ENCODE data around the gene CEACAM20.
"Not testable (repeated sequence)": the region's sequence is repeated elsewhere in the genome, so short reads cannot be mapped to it uniquely, and the experiment has no call there.

Gene CEACAM20

DNA sequence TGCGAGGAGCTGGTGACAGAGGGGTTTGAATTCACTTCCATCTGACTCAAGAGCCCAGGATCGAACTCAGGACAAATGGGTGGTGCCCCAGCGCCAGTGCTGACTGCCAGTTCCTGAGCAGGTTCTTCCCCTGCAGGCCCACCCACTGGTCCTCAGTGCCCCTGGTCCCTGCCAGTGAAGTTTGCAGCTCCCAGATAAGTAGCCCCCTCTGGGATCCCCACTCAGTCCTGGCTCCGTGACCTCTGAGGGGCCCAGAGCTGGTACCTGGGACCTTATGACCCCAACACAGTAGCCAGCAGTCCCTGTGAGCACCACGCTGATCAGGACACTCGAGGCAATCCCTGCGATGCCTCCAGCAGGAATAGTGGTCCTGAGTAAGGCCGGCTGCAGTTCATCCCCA lies 11.3 kb upstream of the CEACAM20 start:
- POLR2A ChIA-PET, result no interaction called here
- no peak for DNase-seq (ENCODE audit: extremely low spot score)
- TF ChIP-seq ELF4 (IDR thresholded peaks at IDR 0.05) (no peak), HDGF (IDR thresholded peaks at IDR 0.05; ENCODE audit: borderline replicate concordance) (no peak), FOXA1 (IDR thresholded peaks at IDR 0.05) (no peak), ZNF384 (IDR thresholded peaks at IDR 0.05) (no peak), FOXK2 (IDR thresholded peaks at IDR 0.05) (no peak), SP1 (IDR thresholded peaks at IDR 0.05) (no peak), LEF1 (IDR thresholded peaks at IDR 0.05; ENCODE audit: borderline replicate concordance) (no peak), SUZ12 (IDR thresholded peaks at IDR 0.05) (no peak), FOXM1 (IDR thresholded peaks at IDR 0.05; ENCODE audit: borderline replicate concordance) (no peak), ARNT (IDR thresholded peaks at IDR 0.05) (no peak), TARDBP (IDR thresholded peaks at IDR 0.05) (no peak), NFRKB (IDR thresholded peaks at IDR 0.05) (no peak), BHLHE40 (IDR thresholded peaks at IDR 0.05; ENCODE audit: borderline replicate concordance) (no peak), L3MBTL2 (conservative IDR thresholded peaks at IDR 0.05) (no peak), CTBP1 (IDR thresholded peaks at IDR 0.05; ENCODE audit: borderline replicate concordance) (no peak)
- TF ChIP-seq, protein P1, sequence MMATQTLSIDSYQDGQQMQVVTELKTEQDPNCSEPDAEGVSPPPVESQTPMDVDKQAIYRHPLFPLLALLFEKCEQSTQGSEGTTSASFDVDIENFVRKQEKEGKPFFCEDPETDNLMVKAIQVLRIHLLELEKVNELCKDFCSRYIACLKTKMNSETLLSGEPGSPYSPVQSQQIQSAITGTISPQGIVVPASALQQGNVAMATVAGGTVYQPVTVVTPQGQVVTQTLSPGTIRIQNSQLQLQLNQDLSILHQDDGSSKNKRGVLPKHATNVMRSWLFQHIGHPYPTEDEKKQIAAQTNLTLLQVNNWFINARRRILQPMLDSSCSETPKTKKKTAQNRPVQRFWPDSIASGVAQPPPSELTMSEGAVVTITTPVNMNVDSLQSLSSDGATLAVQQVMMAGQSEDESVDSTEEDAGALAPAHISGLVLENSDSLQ (IDR thresholded peaks at IDR 0.05), result no peak
- CTCF ChIA-PET, result no interaction called here

DNA sequence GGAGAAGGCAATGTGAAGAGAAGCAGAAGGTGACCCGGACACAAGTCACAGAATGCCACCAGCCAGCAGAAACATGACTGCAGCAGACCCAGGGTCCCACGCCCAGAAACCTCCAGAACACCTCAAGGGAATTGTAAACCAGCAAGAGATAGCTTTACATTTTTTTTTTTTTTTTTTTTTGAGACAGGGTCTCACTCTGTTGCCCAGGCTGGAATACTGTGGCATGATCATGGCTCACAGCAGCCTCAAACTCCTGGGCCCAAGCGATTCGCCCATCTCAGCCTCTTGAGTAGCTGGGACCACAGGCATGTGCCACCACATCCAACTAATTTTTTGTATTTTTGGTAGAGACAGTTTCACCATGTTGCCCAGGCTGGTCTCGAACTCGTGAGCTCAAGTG lies 10.5 kb upstream of the CEACAM20 start:
- ChIA-PET CTCF (no interaction called here), POLR2A (no interaction called here)
- TF ChIP-seq NFRKB (IDR thresholded peaks at IDR 0.05) (no peak), FOXA1 (IDR thresholded peaks at IDR 0.05) (no peak), SP1 (IDR thresholded peaks at IDR 0.05) (no peak), LEF1 (IDR thresholded peaks at IDR 0.05; ENCODE audit: borderline replicate concordance) (no peak), L3MBTL2 (conservative IDR thresholded peaks at IDR 0.05) (no peak), BHLHE40 (IDR thresholded peaks at IDR 0.05; ENCODE audit: borderline replicate concordance) (no peak), SUZ12 (IDR thresholded peaks at IDR 0.05) (no peak), TARDBP (IDR thresholded peaks at IDR 0.05) (no peak), ARNT (IDR thresholded peaks at IDR 0.05) (no peak), FOXM1 (IDR thresholded peaks at IDR 0.05; ENCODE audit: borderline replicate concordance) (no peak)
- TF ChIP-seq, protein P1 (IDR thresholded peaks at IDR 0.05), result no peak
- no peak for DNase-seq (ENCODE audit: extremely low spot score)

DNA sequence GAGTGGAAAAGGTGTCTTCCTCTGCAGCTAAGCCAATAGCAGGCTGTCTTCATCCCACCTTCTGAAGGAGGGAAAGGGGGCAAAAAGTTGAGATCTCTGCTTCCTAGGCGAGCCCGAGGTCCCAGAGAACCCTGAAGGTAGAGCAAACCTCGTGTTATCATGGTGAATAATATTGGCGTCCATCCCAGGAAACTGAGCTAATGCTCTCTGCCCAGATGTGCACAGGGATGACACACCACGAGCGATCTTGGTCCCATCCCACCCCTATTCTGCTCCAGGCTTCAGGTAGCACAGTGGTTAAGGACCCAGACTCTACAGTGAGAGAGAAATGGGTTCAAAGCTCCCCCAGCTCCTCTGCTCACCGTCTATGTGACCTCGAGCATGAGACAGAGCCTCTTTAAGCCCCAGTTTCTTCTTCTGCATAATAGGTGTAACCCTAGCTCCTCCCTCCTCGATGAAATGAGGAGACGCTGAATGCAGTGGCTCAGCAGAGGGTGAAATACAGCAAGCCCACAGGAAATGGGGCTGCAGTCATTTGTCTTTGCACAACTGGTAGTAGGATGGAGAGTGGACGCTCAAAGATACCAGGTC lies 9.9 kb upstream of the CEACAM20 start:
- POLR2A ChIA-PET, result no interaction called here
- TF ChIP-seq NFRKB (IDR thresholded peaks at IDR 0.05), result no peak
- no peak for TF ChIP-seq BHLHE40 (IDR thresholded peaks at IDR 0.05; ENCODE audit: borderline replicate concordance)
- TF ChIP-seq FOXM1 (IDR thresholded peaks at IDR 0.05; ENCODE audit: borderline replicate concordance), result no peak
- no peak for TF ChIP-seq HDGF (IDR thresholded peaks at IDR 0.05; ENCODE audit: borderline replicate concordance)
- TF ChIP-seq SP1 (IDR thresholded peaks at IDR 0.05), result no peak
- no peak for TF ChIP-seq L3MBTL2 (conservative IDR thresholded peaks at IDR 0.05)
- TF ChIP-seq ZNF384 (IDR thresholded peaks at IDR 0.05), result no peak
- TF ChIP-seq CTBP1 (IDR thresholded peaks at IDR 0.05; ENCODE audit: borderline replicate concordance), result no peak
- TF ChIP-seq, protein P1 (IDR thresholded peaks at IDR 0.05), result no peak
- DNase-seq (ENCODE audit: extremely low spot score), result no peak
- CTCF ChIA-PET, result no interaction called here

DNA sequence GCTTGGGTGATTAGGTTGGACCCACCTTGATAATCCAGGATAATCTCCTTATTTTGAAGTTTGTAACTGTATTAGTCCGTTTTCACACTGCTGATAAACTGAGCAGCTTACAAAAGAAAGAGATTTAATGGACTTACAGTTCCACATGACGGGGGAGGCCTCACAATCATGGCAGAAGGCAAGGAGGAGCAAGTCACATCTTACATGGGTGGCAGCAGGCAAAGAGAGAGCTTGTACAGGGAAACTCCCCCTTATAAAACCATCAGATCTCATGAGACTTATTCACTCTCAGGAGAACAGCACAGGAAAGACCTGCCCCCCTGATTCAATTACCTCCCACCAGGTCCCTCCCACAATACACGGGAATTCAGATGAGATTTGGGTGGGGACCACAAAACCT lies 5.9 kb upstream of the CEACAM20 start:
- POLR2A ChIA-PET; CTCF ChIA-PET; DNase-seq (ENCODE audit: extremely low spot score): not testable (repeated sequence)

DNA sequence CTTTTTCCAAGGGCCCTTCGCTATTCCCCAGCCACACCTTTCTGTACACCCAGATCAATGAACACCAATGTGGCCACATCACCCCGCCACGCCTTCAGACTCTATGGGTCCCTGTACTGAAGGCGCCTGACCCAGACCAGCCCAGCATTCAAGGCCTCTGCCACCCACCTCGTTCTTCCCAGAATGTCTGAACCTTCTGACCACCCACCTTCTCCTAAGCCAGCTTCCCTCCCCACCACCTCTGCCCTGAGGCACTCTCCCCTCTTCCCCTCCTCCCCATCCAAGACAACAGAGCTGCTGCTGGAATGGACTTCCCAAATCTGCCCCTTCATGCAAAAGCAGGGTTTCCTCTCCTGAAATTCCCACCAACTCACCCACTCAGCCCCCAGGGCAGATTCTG lies 3.3 kb upstream of the CEACAM20 start:
- ChIA-PET POLR2A (no interaction called here), CTCF (no interaction called here)
- no peak for DNase-seq (ENCODE audit: extremely low spot score)
- no peak for TF ChIP-seq BHLHE40 (IDR thresholded peaks at IDR 0.05; ENCODE audit: borderline replicate concordance)
- TF ChIP-seq FOXK2 (IDR thresholded peaks at IDR 0.05), result no peak
- no peak for TF ChIP-seq SP1 (IDR thresholded peaks at IDR 0.05)

DNA sequence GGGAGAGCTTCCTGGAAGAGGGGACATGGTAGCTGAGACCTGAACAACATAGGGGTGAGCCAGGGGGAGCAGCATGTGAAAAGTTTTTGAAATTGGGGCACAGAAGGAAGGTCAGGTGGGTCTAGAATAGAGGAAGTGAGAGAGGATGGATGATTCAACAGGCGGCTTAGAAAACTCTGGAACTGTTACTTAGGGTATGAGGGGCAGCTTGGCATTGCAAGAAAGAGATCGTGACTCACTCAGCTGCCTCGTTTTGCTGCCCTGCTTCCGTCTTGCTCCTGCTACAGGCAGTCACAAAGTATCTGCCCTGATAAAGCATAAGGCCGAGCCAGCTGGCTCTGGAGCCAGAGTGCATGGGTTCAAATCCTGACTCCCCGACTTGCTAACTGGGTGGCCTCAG lies 1.3 kb upstream of the CEACAM20 start:
- no peak for TF ChIP-seq FOXK2 (IDR thresholded peaks at IDR 0.05)
- TF ChIP-seq SP1 (IDR thresholded peaks at IDR 0.05), result no peak
- no peak for TF ChIP-seq L3MBTL2 (conservative IDR thresholded peaks at IDR 0.05)
- TF ChIP-seq LEF1 (IDR thresholded peaks at IDR 0.05; ENCODE audit: borderline replicate concordance), result no peak
- no peak for TF ChIP-seq SUZ12 (IDR thresholded peaks at IDR 0.05)
- TF ChIP-seq, protein P1 (IDR thresholded peaks at IDR 0.05), result no peak
- TF ChIP-seq BHLHE40 (IDR thresholded peaks at IDR 0.05; ENCODE audit: borderline replicate concordance), result no peak
- CTCF ChIA-PET, result interaction anchor here (0.7 kb wide), 1 partner anchor 19 kb away, joined by 5 read pairs; no protein-coding TSS in a partner anchor
- POLR2A ChIA-PET, result no interaction called here
- no peak for DNase-seq (ENCODE audit: extremely low spot score)
